Activated naive CD4-positive, alpha-beta T cell treated with anti-CD3 and anti-CD28 coated beads, Interleukin-2, amount 50 U/mL, for 24 hours (primary cell): ENCODE data around the gene KDM8.

ENCODE experiments used
- H3K27ac Mint-ChIP-seq: one replicate; pipeline ENCODE4 v1.8.0; 2021; ENCODE audit warnings: mild to moderate bottlenecking, mixed read lengths
- H3K27me3 Mint-ChIP-seq: one replicate; pipeline ENCODE4 v1.8.0; 2021; ENCODE audit warnings: mixed read lengths
- H3K36me3 Mint-ChIP-seq: one replicate; pipeline ENCODE4 v1.8.0; 2021; ENCODE audit warnings: mixed read lengths
- H3K4me1 Mint-ChIP-seq: one replicate; pipeline ENCODE4 v1.8.0; 2021; ENCODE audit warnings: mixed read lengths
- H3K4me3 Mint-ChIP-seq: one replicate; pipeline ENCODE4 v1.8.0; 2021; ENCODE audit warnings: mild to moderate bottlenecking, mixed read lengths
- H3K9me3 Mint-ChIP-seq: one replicate; pipeline ENCODE4 v1.8.0; 2021; ENCODE audit warnings: mixed read lengths

The KDM8 gene

GRCh38 chr16:27181019-27181790 lies 22.1 kb upstream of the KDM8 start:
- Mint-ChIP-seq H3K4me1 (peaks cover 55% of the 10 kb centered on the region), H3K4me3 (no peak overlapping the region), H3K27me3 (no peaks in the 10 kb centered on the region), H3K9me3 (no peaks in the 10 kb centered on the region), H3K36me3 (no peaks in the 10 kb centered on the region), H3K27ac (peak overlapping the region; percentile 52)

DNA sequence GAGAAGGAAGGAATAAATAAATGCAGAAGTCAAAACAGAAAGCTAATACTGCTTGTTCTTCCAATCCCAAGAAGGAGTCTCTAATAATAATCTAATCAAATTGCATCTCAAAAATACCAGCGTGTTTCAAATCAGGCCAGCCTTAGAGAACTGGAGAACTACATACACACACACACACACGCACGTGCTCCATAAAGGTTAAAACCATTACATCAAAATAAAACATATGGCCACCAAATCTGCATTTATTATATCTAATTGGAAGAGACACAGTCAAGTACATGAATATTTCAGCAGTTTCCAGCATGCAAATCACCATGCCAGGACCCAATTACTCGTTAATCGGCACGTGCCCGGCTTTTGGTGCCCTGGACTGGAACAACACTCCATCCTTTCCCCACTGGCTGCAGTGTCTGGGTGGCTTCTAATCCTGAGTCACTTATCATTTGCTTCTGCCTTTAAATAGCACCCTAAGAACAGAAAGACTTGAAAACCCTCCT lies 20.4 kb upstream of the KDM8 start:
- Mint-ChIP-seq H3K36me3 (no peaks in the 10 kb centered on the region), H3K9me3 (no peaks in the 10 kb centered on the region), H3K27ac (no peak overlapping the region), H3K4me1 (peaks cover 41% of the 10 kb centered on the region), H3K27me3 (no peaks in the 10 kb centered on the region), H3K4me3 (no peak overlapping the region)

DNA sequence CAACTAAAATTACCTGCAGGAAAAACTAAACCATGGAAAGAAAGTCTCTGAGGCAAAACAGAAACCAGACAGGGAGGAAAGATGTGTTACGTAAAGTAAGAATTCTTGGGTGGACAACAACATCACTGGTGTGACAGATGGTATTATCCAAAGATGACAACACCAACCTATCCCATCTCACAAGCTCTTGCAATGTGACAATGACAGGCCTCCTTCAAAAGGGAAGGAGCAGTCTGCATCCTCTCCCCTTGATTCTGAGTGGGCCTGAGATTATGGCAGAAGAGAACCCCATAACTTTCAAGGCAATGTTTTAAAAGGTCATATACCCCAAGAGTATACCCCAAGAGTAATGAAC lies 17.6 kb upstream of the KDM8 start:
- peaks cover 26% of the 10 kb centered on the region for H3K4me1 Mint-ChIP-seq
- no peaks in the 10 kb centered on the region for H3K9me3 Mint-ChIP-seq
- H3K4me3 Mint-ChIP-seq, result no peak overlapping the region
- H3K27ac Mint-ChIP-seq, result no peak overlapping the region
- no peaks in the 10 kb centered on the region for H3K36me3 Mint-ChIP-seq
- H3K27me3 Mint-ChIP-seq, result no peaks in the 10 kb centered on the region

DNA sequence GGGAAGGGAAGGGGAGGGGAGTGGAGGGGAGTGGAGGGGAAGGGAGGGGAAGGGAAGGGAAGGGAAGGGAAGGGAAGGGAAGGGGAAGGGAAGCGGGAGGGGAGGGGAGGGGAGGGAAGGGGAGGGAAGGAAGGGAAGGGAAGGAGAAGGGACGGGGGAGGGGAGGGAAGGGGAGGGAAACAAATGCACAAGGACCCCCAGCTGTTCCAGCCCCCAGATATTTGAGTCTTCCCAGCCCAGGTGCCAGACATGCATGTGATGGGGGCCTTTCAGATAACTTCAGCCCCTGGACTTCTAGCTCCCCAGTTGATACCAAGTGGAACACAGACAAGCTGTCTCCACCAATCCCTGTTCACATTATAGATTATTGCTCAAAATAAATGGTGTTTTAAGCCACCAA lies 14.7 kb upstream of the KDM8 start:
- Mint-ChIP-seq H3K9me3 (no peaks in the 10 kb centered on the region), H3K4me3 (no peak overlapping the region), H3K36me3 (no peaks in the 10 kb centered on the region), H3K27me3 (no peaks in the 10 kb centered on the region), H3K27ac (no peak overlapping the region), H3K4me1 (peaks cover 33% of the 10 kb centered on the region)

DNA sequence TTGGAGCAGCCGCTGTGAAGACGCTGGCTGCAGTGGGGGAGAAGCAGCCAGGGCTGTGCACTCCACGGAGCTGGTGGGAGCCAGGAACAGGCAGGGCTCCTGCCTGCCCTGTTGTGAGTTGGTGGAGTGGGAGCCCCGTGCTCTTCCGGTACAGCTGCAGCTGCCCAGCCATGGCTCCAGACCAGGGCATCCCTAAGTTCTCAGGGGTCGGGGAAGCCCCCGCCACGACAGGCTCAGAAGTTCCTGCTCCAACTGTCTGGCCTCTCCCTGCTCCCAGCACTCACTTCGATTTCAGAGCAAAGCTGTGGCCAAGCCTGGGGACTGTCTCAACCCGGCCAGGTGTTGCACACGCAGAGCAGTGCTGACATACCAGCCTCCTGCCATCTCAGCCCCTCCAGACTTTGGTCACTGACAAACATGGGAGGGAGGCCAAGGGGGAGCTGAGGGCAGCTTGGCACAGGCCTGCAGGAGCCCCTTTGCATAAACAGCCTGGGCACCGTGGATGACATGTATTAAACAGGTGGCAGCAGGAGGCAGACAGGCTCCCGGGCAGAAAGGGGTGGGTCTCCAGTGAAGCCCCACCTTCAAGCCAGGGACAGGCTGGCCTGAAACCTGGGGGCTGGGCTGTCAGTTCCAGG lies 13.9 kb upstream of the KDM8 start:
- Mint-ChIP-seq H3K4me3 (no peak overlapping the region), H3K9me3 (no peaks in the 10 kb centered on the region), H3K27ac (no peak overlapping the region), H3K27me3 (no peaks in the 10 kb centered on the region), H3K4me1 (peaks cover 38% of the 10 kb centered on the region), H3K36me3 (no peaks in the 10 kb centered on the region)

- Mint-ChIP-seq H3K36me3 (no peaks in the 10 kb centered on the region), H3K9me3 (no peaks in the 10 kb centered on the region), H3K27ac (no peak overlapping the region), H3K27me3 (no peaks in the 10 kb centered on the region), H3K4me1 (peaks cover 41% of the 10 kb centered on the region), H3K4me3 (no peak overlapping the region)
Observed at GRCh38 chr16:27190316-27190871, 12.9 kb upstream of the KDM8 start.

GRCh38 chr16:27191352-27191924 lies 11.9 kb upstream of the KDM8 start:
- H3K4me1 Mint-ChIP-seq, result peaks cover 44% of the 10 kb centered on the region
- H3K9me3 Mint-ChIP-seq, result no peaks in the 10 kb centered on the region
- H3K27ac Mint-ChIP-seq, result no peak overlapping the region
- H3K27me3 Mint-ChIP-seq, result no peaks in the 10 kb centered on the region
- no peaks in the 10 kb centered on the region for H3K36me3 Mint-ChIP-seq
- no peak overlapping the region for H3K4me3 Mint-ChIP-seq

DNA sequence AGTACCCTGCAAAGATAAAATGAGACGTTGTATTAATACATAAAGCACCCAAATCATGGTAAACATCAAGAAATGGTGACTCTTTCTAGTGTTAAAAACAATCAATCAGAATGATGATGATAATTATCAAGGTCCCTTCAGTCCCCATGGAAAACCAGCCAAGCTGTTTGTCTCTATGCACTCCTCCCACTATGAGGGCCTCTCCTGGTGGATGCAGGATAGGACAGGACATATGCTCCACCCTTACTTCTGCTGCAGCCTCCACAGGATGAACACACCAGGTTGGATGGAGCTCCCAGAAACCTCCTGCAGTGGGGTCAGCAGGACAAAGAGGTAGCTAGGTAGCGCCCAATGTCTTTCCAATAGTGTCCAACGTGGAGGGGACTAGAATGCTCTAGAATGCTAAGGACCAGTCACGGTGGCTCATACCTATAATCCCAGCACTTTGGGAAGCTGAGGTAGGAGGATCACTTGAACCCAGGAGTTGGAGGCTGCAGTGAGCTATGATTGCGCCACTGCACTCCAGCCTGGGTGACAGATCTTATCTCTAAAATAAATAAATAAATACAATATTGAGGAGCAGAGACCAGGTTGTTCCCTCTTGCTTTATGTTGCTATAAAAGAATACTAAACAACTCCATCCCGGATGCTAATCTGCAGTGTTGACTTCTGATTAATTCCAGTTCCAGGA lies 9.9 kb upstream of the KDM8 start:
- H3K4me3 Mint-ChIP-seq, result no peak overlapping the region
- H3K27ac Mint-ChIP-seq, result no peak overlapping the region
- peaks cover 59% of the 10 kb centered on the region for H3K4me1 Mint-ChIP-seq
- no peaks in the 10 kb centered on the region for H3K9me3 Mint-ChIP-seq
- H3K27me3 Mint-ChIP-seq, result no peaks in the 10 kb centered on the region
- H3K36me3 Mint-ChIP-seq, result no peaks in the 10 kb centered on the region

- Mint-ChIP-seq H3K36me3 (no peaks in the 10 kb centered on the region), H3K4me1 (peaks cover 71% of the 10 kb centered on the region), H3K27ac (peak overlapping the region; percentile 62)
Observed at GRCh38 chr16:27195076-27195741, 8.1 kb upstream of the KDM8 start.

GRCh38 chr16:27195941-27196595 lies 7.3 kb upstream of the KDM8 start:
- Mint-ChIP-seq H3K4me3 (peak overlapping the region; percentile 49), H3K36me3 (no peaks in the 10 kb centered on the region), H3K27me3 (no peaks in the 10 kb centered on the region), H3K4me1 (peaks cover 80% of the 10 kb centered on the region), H3K27ac (peak overlapping the region; percentile 23), H3K9me3 (no peaks in the 10 kb centered on the region)

More at GRCh38 chr16:27195076-27195741, 8.1 kb upstream of the KDM8 start:
- H3K4me3 Mint-ChIP-seq, result no peak overlapping the region
- no peaks in the 10 kb centered on the region for H3K27me3 Mint-ChIP-seq
- H3K9me3 Mint-ChIP-seq, result no peaks in the 10 kb centered on the region

DNA sequence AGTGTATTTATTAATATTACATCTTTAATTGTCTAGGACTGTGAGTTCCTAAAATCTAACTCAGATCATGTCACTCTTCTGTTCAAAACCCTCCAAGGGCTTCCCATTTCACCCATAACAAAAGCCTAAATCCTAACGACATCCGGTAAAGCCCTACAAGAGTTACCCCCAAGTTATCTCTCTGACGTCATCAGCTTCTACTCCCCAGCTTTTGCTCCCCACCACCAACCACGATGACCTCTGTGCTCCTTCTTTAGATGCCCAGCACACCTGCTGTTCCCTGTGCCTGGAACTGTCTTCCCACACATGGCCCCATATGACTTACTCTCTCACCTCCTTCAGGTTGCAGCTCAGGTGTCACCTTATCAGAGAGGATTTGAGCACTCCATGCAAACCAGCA lies 6.3 kb upstream of the KDM8 start:
- H3K27ac Mint-ChIP-seq, result peak overlapping the region; percentile 48
- peaks cover 82% of the 10 kb centered on the region for H3K4me1 Mint-ChIP-seq
- H3K9me3 Mint-ChIP-seq, result no peaks in the 10 kb centered on the region
- no peak overlapping the region for H3K4me3 Mint-ChIP-seq
- no peaks in the 10 kb centered on the region for H3K36me3 Mint-ChIP-seq
- no peaks in the 10 kb centered on the region for H3K27me3 Mint-ChIP-seq

- H3K4me1 Mint-ChIP-seq, result peaks cover 90% of the 10 kb centered on the region
- no peak overlapping the region for H3K4me3 Mint-ChIP-seq
- H3K27ac Mint-ChIP-seq, result peak overlapping the region; percentile 76
- no peaks in the 10 kb centered on the region for H3K9me3 Mint-ChIP-seq
- no peaks in the 10 kb centered on the region for H3K36me3 Mint-ChIP-seq
- no peaks in the 10 kb centered on the region for H3K27me3 Mint-ChIP-seq
Observed at GRCh38 chr16:27198451-27199234, 4.7 kb upstream of the KDM8 start.

GRCh38 chr16:27199235-27199586 lies 4.1 kb upstream of the KDM8 start:
- Mint-ChIP-seq H3K4me3 (no peak overlapping the region), H3K27me3 (no peaks in the 10 kb centered on the region), H3K27ac (peak overlapping the region; percentile 32), H3K36me3 (peaks cover 1% of the 10 kb centered on the region), H3K9me3 (no peaks in the 10 kb centered on the region), H3K4me1 (peaks cover 89% of the 10 kb centered on the region)

DNA sequence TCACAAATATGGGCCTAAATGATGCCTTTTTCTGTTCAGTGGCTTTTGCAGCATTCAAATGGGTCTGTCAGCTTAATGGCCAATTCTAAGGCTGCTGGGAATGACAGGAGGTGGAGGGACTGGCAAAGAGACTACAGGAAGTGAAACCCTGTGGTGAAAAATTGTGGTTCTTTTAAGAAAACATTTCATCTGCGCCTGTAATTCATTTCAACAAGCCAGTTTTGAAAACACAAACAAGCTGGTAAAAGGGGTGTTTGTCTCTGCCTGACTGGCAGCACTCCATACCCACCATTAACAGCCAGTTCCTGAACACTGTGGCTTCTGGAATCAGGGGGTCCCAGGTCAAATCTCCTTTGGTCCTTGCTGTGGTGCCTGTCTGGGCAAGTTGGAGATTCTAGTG lies 3.6 kb upstream of the KDM8 start:
- H3K36me3 Mint-ChIP-seq, result peaks cover 1% of the 10 kb centered on the region
- H3K4me3 Mint-ChIP-seq, result peak overlapping the region; percentile 66
- H3K27ac Mint-ChIP-seq, result peak overlapping the region; percentile 71
- H3K4me1 Mint-ChIP-seq, result peaks cover 87% of the 10 kb centered on the region
- H3K9me3 Mint-ChIP-seq, result no peaks in the 10 kb centered on the region
- H3K27me3 Mint-ChIP-seq, result no peaks in the 10 kb centered on the region
